Measurements from ENCODE around the gene GCK.

DNA sequence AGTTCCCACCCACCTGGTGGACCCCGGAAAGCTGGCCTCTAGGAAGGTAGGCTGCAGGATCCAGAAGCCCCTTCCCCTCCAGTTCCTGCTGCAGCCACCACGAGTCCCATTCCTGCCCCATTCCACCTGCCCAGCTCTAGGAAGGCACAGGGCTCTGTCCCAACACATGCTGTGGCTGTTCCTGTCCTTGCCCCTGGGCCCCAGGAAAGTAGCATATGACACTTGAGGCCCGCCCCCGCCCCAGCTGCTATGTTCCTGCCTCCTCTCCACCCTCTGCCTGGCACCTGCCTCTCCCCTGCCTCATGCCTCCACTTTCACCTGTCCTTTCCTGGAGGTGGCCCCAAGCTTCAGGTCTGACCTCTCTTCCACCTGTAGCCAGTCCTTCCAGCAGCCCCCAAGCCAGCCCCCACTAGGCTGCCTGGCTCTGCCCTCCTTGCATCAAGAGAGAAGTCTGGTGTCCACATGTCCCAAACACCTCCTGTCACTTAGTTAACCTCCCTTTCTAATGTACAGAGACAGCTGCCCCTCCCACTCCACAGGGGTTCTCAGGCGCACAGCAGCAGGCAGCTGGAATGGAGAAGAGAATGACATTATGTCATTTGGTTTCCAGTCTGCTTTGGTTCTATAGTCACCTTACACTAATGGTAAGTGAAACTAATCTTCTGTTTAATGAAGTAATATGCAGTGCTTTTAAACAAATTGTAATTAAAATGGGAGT is 34.3 kb upstream of the GCK start:
- TF ChIP-seq POLR2AphosphoS5 (IDR thresholded peaks at IDR 0.05) (no peak), POLR2A (IDR thresholded peaks at IDR 0.05) (no peak)
- TF ChIP-seq, protein P1, sequence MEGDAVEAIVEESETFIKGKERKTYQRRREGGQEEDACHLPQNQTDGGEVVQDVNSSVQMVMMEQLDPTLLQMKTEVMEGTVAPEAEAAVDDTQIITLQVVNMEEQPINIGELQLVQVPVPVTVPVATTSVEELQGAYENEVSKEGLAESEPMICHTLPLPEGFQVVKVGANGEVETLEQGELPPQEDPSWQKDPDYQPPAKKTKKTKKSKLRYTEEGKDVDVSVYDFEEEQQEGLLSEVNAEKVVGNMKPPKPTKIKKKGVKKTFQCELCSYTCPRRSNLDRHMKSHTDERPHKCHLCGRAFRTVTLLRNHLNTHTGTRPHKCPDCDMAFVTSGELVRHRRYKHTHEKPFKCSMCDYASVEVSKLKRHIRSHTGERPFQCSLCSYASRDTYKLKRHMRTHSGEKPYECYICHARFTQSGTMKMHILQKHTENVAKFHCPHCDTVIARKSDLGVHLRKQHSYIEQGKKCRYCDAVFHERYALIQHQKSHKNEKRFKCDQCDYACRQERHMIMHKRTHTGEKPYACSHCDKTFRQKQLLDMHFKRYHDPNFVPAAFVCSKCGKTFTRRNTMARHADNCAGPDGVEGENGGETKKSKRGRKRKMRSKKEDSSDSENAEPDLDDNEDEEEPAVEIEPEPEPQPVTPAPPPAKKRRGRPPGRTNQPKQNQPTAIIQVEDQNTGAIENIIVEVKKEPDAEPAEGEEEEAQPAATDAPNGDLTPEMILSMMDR (IDR thresholded peaks at IDR 0.05), result no peak
